ENCODE measurements around the gene DCAF15.

Gene DCAF15

GRCh38 chr19:14006766-14007562, 54.7 kb downstream of the DCAF15 start:
- H4K20me1 ChIP-seq (ENCODE audit: insufficient read depth, low read length): no peaks in the 10 kb centered on the region
- H3K4me3 ChIP-seq (ENCODE audit: low read length): peak overlapping the region; percentile 84
- peak overlapping the region; percentile 76 for H3K4me2 ChIP-seq (ENCODE audit: low read length)
- peak overlapping the region; percentile 87 for H3K9ac ChIP-seq (ENCODE audit: low read length)
- H3K27me3 ChIP-seq (ENCODE audit: low read depth, low read length): no peaks in the 10 kb centered on the region
- peaks cover 12% of the 10 kb centered on the region for H3K4me1 ChIP-seq (ENCODE audit: low read length)
- TF ChIP-seq, protein P1, sequence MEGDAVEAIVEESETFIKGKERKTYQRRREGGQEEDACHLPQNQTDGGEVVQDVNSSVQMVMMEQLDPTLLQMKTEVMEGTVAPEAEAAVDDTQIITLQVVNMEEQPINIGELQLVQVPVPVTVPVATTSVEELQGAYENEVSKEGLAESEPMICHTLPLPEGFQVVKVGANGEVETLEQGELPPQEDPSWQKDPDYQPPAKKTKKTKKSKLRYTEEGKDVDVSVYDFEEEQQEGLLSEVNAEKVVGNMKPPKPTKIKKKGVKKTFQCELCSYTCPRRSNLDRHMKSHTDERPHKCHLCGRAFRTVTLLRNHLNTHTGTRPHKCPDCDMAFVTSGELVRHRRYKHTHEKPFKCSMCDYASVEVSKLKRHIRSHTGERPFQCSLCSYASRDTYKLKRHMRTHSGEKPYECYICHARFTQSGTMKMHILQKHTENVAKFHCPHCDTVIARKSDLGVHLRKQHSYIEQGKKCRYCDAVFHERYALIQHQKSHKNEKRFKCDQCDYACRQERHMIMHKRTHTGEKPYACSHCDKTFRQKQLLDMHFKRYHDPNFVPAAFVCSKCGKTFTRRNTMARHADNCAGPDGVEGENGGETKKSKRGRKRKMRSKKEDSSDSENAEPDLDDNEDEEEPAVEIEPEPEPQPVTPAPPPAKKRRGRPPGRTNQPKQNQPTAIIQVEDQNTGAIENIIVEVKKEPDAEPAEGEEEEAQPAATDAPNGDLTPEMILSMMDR (IDR thresholded peaks at IDR 0.05; ENCODE audit: low read depth, low read length): no peak
- no peak for TF ChIP-seq EZH2phosphoT487 (IDR thresholded peaks at IDR 0.05; ENCODE audit: low read depth)
- peak overlapping the region; percentile 62 for H3K27ac ChIP-seq (ENCODE audit: low read length)
- H3K36me3 ChIP-seq (replicated peaks; ENCODE audit: low read depth, low read length): no peaks in the 10 kb centered on the region
- peaks cover 15% of the 10 kb centered on the region for H3K79me2 ChIP-seq (ENCODE audit: low read length)
- no peaks in the 10 kb centered on the region for H3K9me3 ChIP-seq (ENCODE audit: insufficient read depth, low read length)
- peak overlapping the region; percentile 65 for H2AFZ ChIP-seq (ENCODE audit: low read depth, low read length)

Data from OCI-LY3 (cell line).